HG02870 (cell line): ENCODE data around the gene SUCLG2.
A peak's percentile ranks its signal among the peaks of the same experiment; 100 is the strongest.
"Not testable (repeated sequence)": the region's sequence is repeated elsewhere in the genome, so short reads cannot be mapped to it uniquely, and the experiment has no call there.

Experiments
- ATAC-seq: cut with Tn5 transposase; IDR thresholded peaks from one replicate; pipeline ENCODE4 v1.9.1; 2021; ENCODE audit warnings: mild to moderate bottlenecking, moderate library complexity; ENCODE audit not compliant: unreplicated experiment

The SUCLG2 gene

GRCh38 chr3:67561667-67562394, 92.6 kb downstream of the SUCLG2 start:
- ATAC-seq, result no peak

DNA sequence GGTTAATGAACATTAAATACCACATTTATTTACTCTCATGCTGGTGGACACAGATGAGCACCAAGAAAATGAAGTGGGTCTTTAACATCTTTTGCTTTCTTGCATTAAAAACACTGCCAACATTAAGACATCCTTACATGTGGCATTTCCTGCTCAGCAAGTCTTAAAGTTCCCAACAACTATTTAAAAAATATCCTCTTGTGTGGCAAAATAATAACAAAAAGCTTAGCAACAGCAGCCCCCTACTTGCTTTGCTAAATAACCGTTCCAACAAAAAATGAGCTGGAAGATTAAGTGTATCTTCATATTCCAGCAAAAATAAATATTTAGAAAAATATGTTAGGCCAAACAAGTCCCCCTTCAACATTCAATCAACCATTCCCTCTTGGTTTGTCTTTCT, 93.1 kb downstream of the SUCLG2 start:
- no peak for ATAC-seq

GRCh38 chr3:67559029-67559605, 95.3 kb downstream of the SUCLG2 start:
- no peak for ATAC-seq

GRCh38 chr3:67558426-67558825, 96.0 kb downstream of the SUCLG2 start:
- ATAC-seq, result no peak

GRCh38 chr3:67557848-67558355, 96.5 kb downstream of the SUCLG2 start:
- ATAC-seq, result no peak

GRCh38 chr3:67551361-67552016, 102.9 kb downstream of the SUCLG2 start:
- no peak for ATAC-seq

DNA sequence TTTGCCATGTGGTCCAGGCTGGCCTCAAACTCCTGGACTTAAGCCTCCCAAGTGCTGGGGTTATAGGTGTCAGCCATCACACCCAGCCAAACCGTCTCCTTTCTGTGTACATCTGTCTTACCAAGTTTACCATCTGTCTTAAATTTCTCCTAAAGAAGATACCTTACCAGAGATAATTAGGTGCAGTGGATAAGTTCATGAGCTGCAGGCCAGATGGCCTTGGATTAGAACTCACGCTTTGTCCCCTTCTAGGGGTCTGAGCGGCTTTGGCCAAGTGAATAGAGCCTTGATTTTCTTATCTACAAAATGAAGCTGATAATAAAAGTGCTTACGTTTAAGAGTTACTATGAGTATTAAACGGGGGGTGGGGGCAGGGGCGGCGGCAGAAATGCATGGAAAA, 103.9 kb downstream of the SUCLG2 start:
- no peak for ATAC-seq

GRCh38 chr3:67542502-67543250, 111.7 kb downstream of the SUCLG2 start:
- ATAC-seq, result not testable (repeated sequence)

GRCh38 chr3:67540198-67540894, 114.1 kb downstream of the SUCLG2 start:
- no peak for ATAC-seq

DNA sequence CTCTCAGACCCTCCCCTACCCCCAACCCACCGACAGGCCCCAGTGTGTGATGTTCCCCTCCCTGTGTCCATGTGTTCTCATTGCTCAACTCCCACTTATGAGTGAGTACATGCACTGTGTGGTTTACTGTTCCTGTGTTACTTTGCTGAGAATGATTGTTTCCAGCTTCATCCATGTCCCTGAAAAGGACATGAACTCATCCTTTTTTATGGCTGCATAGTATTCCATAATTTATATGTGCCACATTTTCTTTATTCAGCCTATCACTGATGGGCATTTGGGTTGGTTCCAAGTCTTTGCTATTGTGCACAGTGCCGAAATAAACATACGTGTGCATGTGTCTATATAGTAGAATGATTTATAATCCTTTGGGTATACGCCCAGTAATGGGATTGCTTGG, 117.2 kb downstream of the SUCLG2 start:
- ATAC-seq, result not testable (repeated sequence)

- no peak for ATAC-seq
Observed at GRCh38 chr3:67535006-67535405, 119.4 kb downstream of the SUCLG2 start.

- ATAC-seq, result no peak
Observed at GRCh38 chr3:67534594-67534993, 119.8 kb downstream of the SUCLG2 start.

- no peak for ATAC-seq
Observed at GRCh38 chr3:67531181-67532101, 123.0 kb downstream of the SUCLG2 start.

GRCh38 chr3:67529915-67530314, 124.5 kb downstream of the SUCLG2 start:
- ATAC-seq, result no peak

GRCh38 chr3:67529337-67529736, 125.1 kb downstream of the SUCLG2 start:
- no peak for ATAC-seq

- ATAC-seq, result no peak
Observed at GRCh38 chr3:67526246-67526645, 128.2 kb downstream of the SUCLG2 start.

DNA sequence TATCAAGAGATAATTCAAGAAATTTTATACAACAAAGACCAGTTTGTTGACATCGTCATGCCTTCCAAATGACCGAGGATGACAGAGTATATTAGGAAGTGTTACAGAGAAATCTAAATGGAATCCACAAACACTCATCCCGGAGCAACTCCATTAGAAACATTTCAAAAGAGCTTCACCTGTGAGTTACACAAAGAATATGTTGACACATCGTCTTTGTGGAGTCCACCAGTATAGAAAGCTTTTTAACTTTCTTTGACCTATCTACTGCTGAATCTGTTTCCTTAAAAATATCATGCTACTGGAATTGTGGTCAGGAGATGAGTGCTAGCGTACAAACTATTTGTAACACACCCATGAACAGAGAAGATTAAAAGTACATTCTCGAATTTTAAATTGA, 130.4 kb downstream of the SUCLG2 start:
- no peak for ATAC-seq

DNA sequence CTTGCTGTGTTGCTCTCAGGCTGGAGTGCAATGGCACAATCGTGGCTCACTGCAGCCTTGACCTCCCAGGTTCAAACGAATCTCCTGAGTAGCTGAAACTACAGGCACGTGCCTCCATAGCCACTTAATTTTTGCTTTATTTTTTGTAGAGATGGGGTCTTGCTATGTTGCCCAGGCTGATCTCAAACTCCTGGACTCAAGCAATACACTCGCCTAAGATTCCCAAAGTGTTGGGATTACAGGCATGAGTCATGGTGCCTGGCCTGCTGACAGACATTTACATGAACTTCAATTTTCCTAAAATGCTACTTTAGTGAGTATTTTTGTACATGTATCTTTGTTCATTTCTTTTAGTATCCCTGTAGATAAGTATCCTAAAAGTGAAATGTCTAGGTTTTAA, 132.3 kb downstream of the SUCLG2 start:
- no peak for ATAC-seq

DNA sequence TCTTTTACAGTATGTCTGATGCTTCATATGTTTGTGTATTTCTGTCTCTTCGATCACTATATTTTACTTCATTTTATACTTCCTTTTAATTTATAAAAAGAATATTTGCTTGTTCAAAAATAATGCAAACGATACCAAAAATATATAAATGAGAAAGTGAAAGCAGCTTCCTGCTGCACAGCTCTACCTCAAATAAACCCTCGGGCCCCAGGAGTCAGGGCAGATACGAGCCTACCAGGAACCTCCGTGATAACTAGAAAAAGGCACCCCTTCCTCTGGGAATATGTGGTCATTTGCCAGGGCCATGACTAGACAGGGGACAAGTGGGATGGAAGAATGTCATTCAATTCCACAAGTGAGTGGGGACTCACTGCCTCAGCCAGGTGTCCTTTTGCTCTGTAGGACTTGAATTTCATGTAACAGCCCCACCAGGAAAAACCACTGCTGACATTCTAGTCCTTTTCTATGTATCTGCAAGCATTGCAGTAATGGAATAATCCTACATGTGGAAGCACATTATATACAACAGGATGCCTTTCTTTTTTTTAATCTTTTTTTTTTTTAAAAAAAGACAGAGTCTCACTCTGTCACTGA, 133.3 kb downstream of the SUCLG2 start:
- peak; percentile 75 for ATAC-seq
